Fibroblast of upper back skin (primary cell): ENCODE data around the gene GSTM1.

Experiments used
- DNase-seq: peaks from one replicate; pipeline ENCODE4 v3.0.0-alpha.2; 2013

The GSTM1 gene

GRCh38 chr1:109732390-109732881 is 44.8 kb downstream of the GSTM1 start:
- DNase-seq: no peak

DNA sequence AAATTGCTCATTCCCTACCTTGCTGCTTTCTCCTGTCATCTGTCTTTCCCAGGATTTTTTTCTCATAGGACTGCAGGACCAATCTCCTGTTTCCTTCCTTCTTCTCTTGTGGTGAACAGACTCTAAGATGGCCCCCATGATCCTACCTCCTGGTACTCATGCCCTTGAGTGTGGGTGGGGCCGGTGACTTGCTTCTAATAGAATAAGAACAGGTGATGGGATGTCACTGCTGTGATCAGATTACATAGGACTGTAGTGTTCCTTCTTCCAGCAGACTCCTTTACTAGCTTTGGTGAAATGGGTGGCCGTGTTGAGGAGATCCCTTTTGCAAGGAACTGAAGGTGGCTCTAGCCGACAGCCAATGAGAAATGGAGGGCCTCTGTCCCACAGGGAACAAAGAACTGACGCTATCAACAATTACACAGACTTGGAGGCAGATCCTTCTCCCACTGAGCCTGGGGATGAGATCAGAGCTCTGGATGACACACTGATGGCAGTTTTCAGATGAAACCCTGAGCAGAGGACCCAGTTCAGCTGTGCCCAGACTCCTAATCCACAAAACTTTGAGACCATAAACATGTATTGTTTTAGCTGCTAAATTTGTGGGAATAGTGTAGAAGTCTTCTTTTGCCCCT is 45.7 kb downstream of the GSTM1 start:
- DNase-seq: no peak

- DNase-seq: peak; percentile 69
Observed at GRCh38 chr1:109739738-109740614, 52.4 kb downstream of the GSTM1 start.

DNA sequence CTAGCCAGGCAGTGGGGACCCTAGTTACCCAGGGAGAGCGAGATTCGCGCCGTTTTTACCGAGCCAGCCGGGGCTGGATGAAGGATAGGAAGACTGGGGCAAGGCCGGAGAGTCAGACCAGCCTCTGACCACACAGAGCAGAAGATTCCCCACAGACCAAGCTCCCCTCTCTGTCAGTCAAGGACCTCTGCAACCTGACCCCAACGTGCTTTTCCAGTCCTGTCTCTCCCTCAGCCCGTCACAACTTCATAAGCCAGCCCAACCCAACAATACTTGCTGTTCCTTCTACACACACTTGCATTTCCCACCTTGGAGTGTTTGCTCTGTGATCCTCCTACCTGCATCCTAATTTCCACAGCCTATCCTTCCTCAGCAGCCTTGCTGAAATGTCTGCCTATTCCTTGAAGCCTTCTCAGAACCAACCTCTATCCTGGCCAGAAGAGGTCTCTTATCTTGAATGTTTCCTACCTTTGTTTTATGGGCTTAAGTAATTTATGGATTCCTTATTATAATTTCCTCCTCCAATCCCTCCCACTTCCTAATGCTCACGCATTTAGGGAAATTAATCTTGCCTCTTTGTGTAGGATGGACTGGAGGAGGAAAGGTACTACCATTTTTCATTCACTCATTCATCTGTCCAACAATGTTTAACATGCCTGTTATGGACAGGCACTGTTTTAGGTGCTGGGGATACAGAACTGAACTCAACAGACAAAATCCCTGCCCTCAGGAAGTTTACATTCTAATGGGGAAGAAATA is 53.2 kb downstream of the GSTM1 start, which contains the start of gene GSTM3:
GSTM3 (minus strand) TSS at position 424 of the 759 bp plus-strand sequence. CDS start 751 bp downstream, outside the sequence.
- DNase-seq: no peak
